GM19324 (cell line): ENCODE data around the gene PRKCSH.

Source experiments
- ATAC-seq: cut with Tn5 transposase; IDR thresholded peaks from one replicate; pipeline ENCODE4 v1.9.1; 2021; ENCODE audit warnings: mild to moderate bottlenecking, moderate library complexity; ENCODE audit not compliant: unreplicated experiment, low FRiP score

The PRKCSH gene

DNA sequence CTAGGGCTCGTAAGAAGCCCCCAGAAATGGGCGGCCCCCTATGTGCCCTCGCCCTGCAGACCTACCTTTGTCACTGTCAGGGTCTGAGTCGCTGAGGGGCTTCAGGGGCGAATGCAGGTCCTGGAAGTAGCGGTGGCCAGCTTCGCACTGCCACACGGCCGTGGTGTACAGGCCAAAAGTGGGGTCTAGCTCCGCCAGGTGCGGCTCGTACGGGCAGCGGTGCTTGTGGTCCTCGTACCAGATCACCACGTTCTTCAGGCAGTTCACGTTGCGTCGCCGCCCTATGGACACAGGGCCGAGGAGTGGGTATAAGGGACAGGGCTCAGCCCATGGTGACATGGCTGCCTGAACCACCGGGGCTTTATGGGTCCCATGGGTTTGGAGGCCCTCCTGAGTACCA is 60.5 kb downstream of the PRKCSH start:
- no peak for ATAC-seq

DNA sequence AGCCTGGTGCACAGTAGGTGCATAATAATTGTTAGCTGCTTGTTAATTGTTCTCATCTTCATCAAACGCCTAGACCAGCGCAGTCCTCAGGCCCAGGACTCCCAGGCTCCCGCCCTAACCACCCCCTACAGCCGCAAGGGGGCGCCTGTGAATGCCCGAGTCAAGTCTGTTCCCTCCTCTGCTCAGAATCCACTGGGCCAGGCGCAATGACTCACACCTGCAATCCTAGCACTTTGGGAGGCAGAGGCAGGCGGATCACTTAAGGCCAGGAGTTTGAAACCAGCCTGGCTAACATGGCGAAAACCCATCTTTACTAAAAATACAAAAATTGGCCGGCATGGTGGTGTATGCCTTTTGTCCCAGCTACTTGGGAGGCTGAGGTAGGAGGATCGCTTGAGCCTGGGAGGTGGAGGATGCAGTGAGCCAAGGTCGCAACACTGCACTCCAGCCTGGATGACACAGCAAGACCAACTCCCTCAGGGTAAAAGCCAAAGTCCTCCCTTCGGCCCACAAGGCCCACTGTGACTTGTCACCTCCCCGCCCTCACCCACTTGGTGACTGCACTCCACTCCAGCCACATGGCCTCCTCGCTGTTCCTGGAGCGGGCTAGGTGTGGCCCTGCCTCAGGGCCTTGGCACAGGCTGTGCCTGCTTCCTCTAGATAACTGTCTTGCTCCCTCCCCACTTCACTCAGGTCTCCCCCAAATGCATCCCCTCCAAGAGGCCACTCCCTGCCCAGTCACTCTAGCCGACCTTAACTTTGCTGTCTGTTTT is 61.1 kb downstream of the PRKCSH start:
- ATAC-seq, result no peak

GRCh38 chr19:11499220-11499726 is 63.8 kb downstream of the PRKCSH start:
- ATAC-seq, result no peak

GRCh38 chr19:11499890-11500420 is 64.5 kb downstream of the PRKCSH start:
- no peak for ATAC-seq
